HCT116 (cell line): ENCODE results near the gene MESP2. TPM values are rescaled to one million over a fixed set of nuclear protein-coding genes. Genes with fewer than 3 reads are reported as not detected.

Source experiments
- ATAC-seq: fragments of 200-7000 bp; cut with Tn5 transposase; 2 replicates; pipeline ENCODE4 v1.9.1; 2020; ENCODE audit warnings: mild to moderate bottlenecking, moderate library complexity
- BruUV-seq: library from RNA; stranded (reverse); fragments of 400-500 nt; replicated peaks from 2 replicates; lab custom pipeline; 2021; lab: Mats Ljungman, UMichigan
- CTCF ChIA-PET: fragments of 300-600 bp; sonication (Branson Sonifier 250); formaldehyde crosslinking; loops from one replicate; lab custom pipeline; 2021; ENCODE audit warnings: antibody characterized with exemption; lab: Charles Lee
- POLR2A ChIA-PET: fragments of 300-600, 350-600 bp; sonication (Branson Sonifier 250); formaldehyde crosslinking; loops from one replicate; lab custom pipeline; 2021; ENCODE audit warnings: antibody characterized with exemption; lab: Charles Lee
- RAD21 ChIA-PET, 2 experiments: fragments of 300-600 bp; sonication (Branson Sonifier 250); formaldehyde crosslinking; loops; one replicate each; lab custom pipeline; 2023; ENCODE audit warnings: low total read pairs in 2 of 2; ENCODE audit not compliant: uncharacterized antibody in 2 of 2, unreplicated experiment in 2 of 2, low non-redundant PET in 1 of 2; lab: Charles Lee
- DNase-seq: peaks from one replicate; pipeline ENCODE4 v3.0.0-alpha.2; 2010; ENCODE audit warnings: low read depth, low spot score
- H2AFZ ChIP-seq: fragments of 200-600 bp; shearing (Covaris generic), sonication (generic); 2 replicates; pipeline ENCODE4 v1.6.1; 2017; ENCODE audit warnings: low read depth, mixed run types, mixed read lengths, antibody characterized with exemption, low read length; ENCODE audit not compliant: poor library complexity, severe bottlenecking
- H3K27ac ChIP-seq: 2 replicates; pipeline ENCODE4 v1.5.1; 2012; ENCODE audit warnings: low read depth, low read length
- H3K27me3 ChIP-seq: fragments of 200-600 bp; sonication (generic); 2 replicates; pipeline ENCODE4 v1.6.1; 2016; ENCODE audit warnings: mixed run types, low read length, mixed read lengths; ENCODE audit not compliant: insufficient read depth
- H3K36me3 ChIP-seq, 2 experiments: fragments of 200-500 bp in 1 of 2; fragments of 200-600 bp in 1 of 2; sonication (Bioruptor generic) in 1 of 2; sonication (generic) in 1 of 2; 2 replicates each; pipeline versions ENCODE4 v1.5.1 to v1.6.1; 2014 to 2016; ENCODE audit warnings: low read length in 2 of 2, inconsistent platforms in 1 of 2, mixed read lengths in 1 of 2, mixed run types in 1 of 2; ENCODE audit not compliant: insufficient read depth in 2 of 2, control insufficient read depth in 1 of 2
- H3K4me1 ChIP-seq, 2 experiments: fragments of 200-600 bp in 1 of 2; sonication (generic) in 1 of 2; 2 replicates each; pipeline versions ENCODE4 v1.5.1 to v1.6.1; 2012 to 2017; ENCODE audit warnings: low read length in 2 of 2, inconsistent platforms in 1 of 2, mild to moderate bottlenecking in 1 of 2, mixed read lengths in 1 of 2, mixed run types in 1 of 2, moderate library complexity in 1 of 2; ENCODE audit not compliant: insufficient read depth in 2 of 2, control insufficient read depth in 1 of 2
- H3K4me2 ChIP-seq: fragments of 200-600 bp; sonication (generic); 2 replicates; pipeline ENCODE4 v1.6.1; 2017; ENCODE audit warnings: mixed run types, low read length, mixed read lengths
- H3K4me3 ChIP-seq, 2 experiments: fragments of 200-600 bp in 1 of 2; sonication (generic) in 1 of 2; replicated peaks in 1 of 2; 2 replicates each; pipeline ENCODE4 v1.5.1; 2011 to 2016; ENCODE audit warnings: low read length in 2 of 2, control low read depth in 1 of 2, low read depth in 1 of 2, mild to moderate bottlenecking in 1 of 2, mixed read lengths in 1 of 2, mixed run types in 1 of 2
- H3K79me2 ChIP-seq: fragments of 200-600 bp; sonication (generic); 2 replicates; pipeline ENCODE4 v1.6.1; 2017; ENCODE audit warnings: mild to moderate bottlenecking, mixed run types, low read length, moderate library complexity, mixed read lengths; ENCODE audit not compliant: insufficient read depth
- H3K9ac ChIP-seq: fragments of 200-600 bp; sonication (generic); 2 replicates; pipeline ENCODE4 v1.6.1; 2016; ENCODE audit warnings: low read length, mixed read lengths
- H3K9me2 ChIP-seq: fragments of 200-600 bp; sonication (generic), shearing (Covaris generic); 2 replicates; pipeline ENCODE4 v1.6.1; 2017; ENCODE audit warnings: mixed run types, mild to moderate bottlenecking, moderate library complexity; ENCODE audit not compliant: insufficient read depth
- H3K9me3 ChIP-seq, 2 experiments: fragments of 200-500 bp in 1 of 2; fragments of 200-600 bp in 1 of 2; sonication (Bioruptor generic) in 1 of 2; sonication (generic) in 1 of 2; 2 replicates each; pipeline ENCODE4 v1.6.1; 2014 to 2017; ENCODE audit warnings: low read length in 2 of 2, mixed read lengths in 2 of 2, inconsistent platforms in 1 of 2, low read depth in 1 of 2, mild to moderate bottlenecking in 1 of 2, mixed run types in 1 of 2, moderate library complexity in 1 of 2; ENCODE audit not compliant: control insufficient read depth in 1 of 2, insufficient read depth in 1 of 2
- H4K20me1 ChIP-seq: fragments of 200-600 bp; sonication (generic), shearing (Covaris generic); 2 replicates; pipeline ENCODE4 v1.6.1; 2017; ENCODE audit warnings: mixed run types, mild to moderate bottlenecking, moderate library complexity; ENCODE audit not compliant: insufficient read depth
- CBX3 ChIP-seq: IDR thresholded peaks from 2 replicates; pipeline ENCODE4 v1.6.1; 2012; ENCODE audit warnings: low read depth
- CTCF ChIP-seq, 3 experiments: fragments of 200-600 bp in 1 of 3; sonication (generic) in 1 of 3; IDR thresholded peaks in 2 of 3; conservative IDR thresholded peaks in 1 of 3; 2 replicates each; pipeline ENCODE4 v1.5.1; 2012 to 2017; ENCODE audit warnings: low read depth in 2 of 3, low read length in 2 of 3, antibody characterized with exemption in 1 of 3, borderline replicate concordance in 1 of 3, control low read depth in 1 of 3, mild to moderate bottlenecking in 1 of 3, mixed read lengths in 1 of 3, mixed run types in 1 of 3, moderate library complexity in 1 of 3; ENCODE audit not compliant: insufficient read depth in 1 of 3
- EGR1 ChIP-seq: IDR thresholded peaks from 2 replicates; pipeline ENCODE4 v1.6.1; 2012; ENCODE audit warnings: low read depth
- ELF1 ChIP-seq: IDR thresholded peaks from 2 replicates; pipeline ENCODE4 v1.6.1; 2012; ENCODE audit warnings: low read depth, borderline replicate concordance
- EZH2phosphoT487 ChIP-seq: fragments of 200-600 bp; IDR thresholded peaks from 2 replicates; pipeline ENCODE4 v1.6.1; 2018; ENCODE audit warnings: antibody characterized with exemption, borderline replicate concordance
- FOSL1 ChIP-seq: IDR thresholded peaks from 2 replicates; pipeline ENCODE4 v1.6.1; 2012; ENCODE audit warnings: low read depth
- POLR2AphosphoS5 ChIP-seq: IDR thresholded peaks from 2 replicates; pipeline ENCODE4 v1.6.1; 2011; ENCODE audit warnings: mild to moderate bottlenecking, low read depth, low read length, moderate library complexity
- RAD21 ChIP-seq: IDR thresholded peaks from 2 replicates; pipeline ENCODE4 v1.6.1; 2012; ENCODE audit warnings: low read depth, mild to moderate bottlenecking
- YY1 ChIP-seq: IDR thresholded peaks from 2 replicates; pipeline ENCODE4 v1.6.1; 2011; ENCODE audit warnings: low read length, low read depth, moderate library complexity, mild to moderate bottlenecking; ENCODE audit not compliant: insufficient replicate concordance; ENCODE audit errors: extremely low read depth
- ZNF274 ChIP-seq: fragments of 200-500 bp; sonication (Bioruptor generic); IDR thresholded peaks from 2 replicates; pipeline ENCODE4 v1.6.1; 2014; ENCODE audit warnings: mild to moderate bottlenecking, low read depth, low read length, inconsistent platforms
- intact Hi-C: fragments of 100-400 bp; cut with micrococcal nuclease; formaldehyde crosslinking; loops from 2 replicates; pipeline ENCODE4 v1.10.0; 2022
- total RNA-seq: library from RNA; stranded (reverse); gene quantifications from one replicate; pipeline ENCODE4 v1.2.1, GENCODE V29; 2021; ENCODE audit not compliant: unreplicated experiment
- TF ChIP-seq, protein P1 (sequence below): IDR thresholded peaks from 2 replicates; pipeline ENCODE4 v1.6.1; 2012
- TF ChIP-seq, protein P2 (sequence below): IDR thresholded peaks from 2 replicates; pipeline ENCODE4 v1.6.1; 2011; ENCODE audit warnings: mild to moderate bottlenecking, low read length, moderate library complexity; ENCODE audit not compliant: insufficient replicate concordance; ENCODE audit errors: extremely low read depth
- TF ChIP-seq, protein P3 (sequence below): IDR thresholded peaks from 2 replicates; pipeline ENCODE4 v1.6.1; 2012
- TF ChIP-seq, protein P4 (sequence below): IDR thresholded peaks from 2 replicates; pipeline ENCODE4 v1.6.1; 2012; ENCODE audit warnings: low read depth

The MESP2 gene
- total RNA-seq, 1 experiment from 2014 or later, result 0.20 TPM

DNA sequence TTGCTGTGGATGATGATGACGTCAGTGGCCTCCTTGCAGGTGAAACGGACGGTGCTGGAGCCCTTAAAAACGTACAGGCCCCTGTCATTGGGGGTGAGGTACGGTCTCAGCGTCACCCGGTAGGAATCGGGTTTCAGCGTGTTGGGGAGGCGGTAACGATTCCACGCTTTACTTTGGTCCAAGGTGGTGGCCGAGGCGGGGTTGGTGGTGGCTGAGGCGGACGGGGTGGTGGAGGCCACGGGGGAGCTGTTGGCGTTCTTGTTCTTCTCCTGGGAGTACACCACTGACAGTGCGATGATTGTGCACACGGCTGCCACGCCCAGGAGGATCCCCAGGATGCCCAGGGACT is 30.1 kb downstream of the MESP2 start:
- H3K79me2 ChIP-seq, result no peaks in the 10 kb centered on the region
- no peak overlapping the region for H2AFZ ChIP-seq
- no TSS peak for BruUV-seq
- H3K4me1 ChIP-seq, result peaks cover 0 to 9% of the 10 kb centered on the region in 2 experiments; a peak in 1 of 4 replicates
- ATAC-seq (no peak), DNase-seq (no peak)
- TF ChIP-seq, protein P1, sequence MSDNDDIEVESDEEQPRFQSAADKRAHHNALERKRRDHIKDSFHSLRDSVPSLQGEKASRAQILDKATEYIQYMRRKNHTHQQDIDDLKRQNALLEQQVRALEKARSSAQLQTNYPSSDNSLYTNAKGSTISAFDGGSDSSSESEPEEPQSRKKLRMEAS, result no peak
- TF ChIP-seq, protein P2, sequence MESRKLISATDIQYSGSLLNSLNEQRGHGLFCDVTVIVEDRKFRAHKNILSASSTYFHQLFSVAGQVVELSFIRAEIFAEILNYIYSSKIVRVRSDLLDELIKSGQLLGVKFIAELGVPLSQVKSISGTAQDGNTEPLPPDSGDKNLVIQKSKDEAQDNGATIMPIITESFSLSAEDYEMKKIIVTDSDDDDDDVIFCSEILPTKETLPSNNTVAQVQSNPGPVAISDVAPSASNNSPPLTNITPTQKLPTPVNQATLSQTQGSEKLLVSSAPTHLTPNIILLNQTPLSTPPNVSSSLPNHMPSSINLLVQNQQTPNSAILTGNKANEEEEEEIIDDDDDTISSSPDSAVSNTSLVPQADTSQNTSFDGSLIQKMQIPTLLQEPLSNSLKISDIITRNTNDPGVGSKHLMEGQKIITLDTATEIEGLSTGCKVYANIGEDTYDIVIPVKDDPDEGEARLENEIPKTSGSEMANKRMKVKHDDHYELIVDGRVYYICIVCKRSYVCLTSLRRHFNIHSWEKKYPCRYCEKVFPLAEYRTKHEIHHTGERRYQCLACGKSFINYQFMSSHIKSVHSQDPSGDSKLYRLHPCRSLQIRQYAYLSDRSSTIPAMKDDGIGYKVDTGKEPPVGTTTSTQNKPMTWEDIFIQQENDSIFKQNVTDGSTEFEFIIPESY, result no peak
- TF ChIP-seq YY1 (no peak), CTCF (IDR thresholded peaks at IDR 0.05 in 2 of 3, conservative IDR thresholded peaks at IDR 0.05 in 1 of 3; ENCODE audit: borderline replicate concordance in 1 of 3, insufficient read depth in 1 of 3, low read depth in 2 of 3, low read length in 2 of 3) (no peak), POLR2AphosphoS5 (no peak), CBX3 (no peak), EZH2phosphoT487 (no peak), ZNF274 (no peak), RAD21 (no peak), EGR1 (no peak), ELF1 (no peak), FOSL1 (no peak)
- TF ChIP-seq, protein P3, sequence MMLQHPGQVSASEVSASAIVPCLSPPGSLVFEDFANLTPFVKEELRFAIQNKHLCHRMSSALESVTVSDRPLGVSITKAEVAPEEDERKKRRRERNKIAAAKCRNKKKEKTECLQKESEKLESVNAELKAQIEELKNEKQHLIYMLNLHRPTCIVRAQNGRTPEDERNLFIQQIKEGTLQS, result no peak
- TF ChIP-seq, protein P4, sequence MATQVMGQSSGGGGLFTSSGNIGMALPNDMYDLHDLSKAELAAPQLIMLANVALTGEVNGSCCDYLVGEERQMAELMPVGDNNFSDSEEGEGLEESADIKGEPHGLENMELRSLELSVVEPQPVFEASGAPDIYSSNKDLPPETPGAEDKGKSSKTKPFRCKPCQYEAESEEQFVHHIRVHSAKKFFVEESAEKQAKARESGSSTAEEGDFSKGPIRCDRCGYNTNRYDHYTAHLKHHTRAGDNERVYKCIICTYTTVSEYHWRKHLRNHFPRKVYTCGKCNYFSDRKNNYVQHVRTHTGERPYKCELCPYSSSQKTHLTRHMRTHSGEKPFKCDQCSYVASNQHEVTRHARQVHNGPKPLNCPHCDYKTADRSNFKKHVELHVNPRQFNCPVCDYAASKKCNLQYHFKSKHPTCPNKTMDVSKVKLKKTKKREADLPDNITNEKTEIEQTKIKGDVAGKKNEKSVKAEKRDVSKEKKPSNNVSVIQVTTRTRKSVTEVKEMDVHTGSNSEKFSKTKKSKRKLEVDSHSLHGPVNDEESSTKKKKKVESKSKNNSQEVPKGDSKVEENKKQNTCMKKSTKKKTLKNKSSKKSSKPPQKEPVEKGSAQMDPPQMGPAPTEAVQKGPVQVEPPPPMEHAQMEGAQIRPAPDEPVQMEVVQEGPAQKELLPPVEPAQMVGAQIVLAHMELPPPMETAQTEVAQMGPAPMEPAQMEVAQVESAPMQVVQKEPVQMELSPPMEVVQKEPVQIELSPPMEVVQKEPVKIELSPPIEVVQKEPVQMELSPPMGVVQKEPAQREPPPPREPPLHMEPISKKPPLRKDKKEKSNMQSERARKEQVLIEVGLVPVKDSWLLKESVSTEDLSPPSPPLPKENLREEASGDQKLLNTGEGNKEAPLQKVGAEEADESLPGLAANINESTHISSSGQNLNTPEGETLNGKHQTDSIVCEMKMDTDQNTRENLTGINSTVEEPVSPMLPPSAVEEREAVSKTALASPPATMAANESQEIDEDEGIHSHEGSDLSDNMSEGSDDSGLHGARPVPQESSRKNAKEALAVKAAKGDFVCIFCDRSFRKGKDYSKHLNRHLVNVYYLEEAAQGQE, result no peak
- H4K20me1 ChIP-seq, result no peaks in the 10 kb centered on the region
- ChIA-PET POLR2A (no interaction called here), RAD21 (no interaction called here), CTCF (no interaction called here)
- no peaks in the 10 kb centered on the region for H3K9me3 ChIP-seq
- intact Hi-C loops, result no loop called here
- no peak overlapping the region for H3K4me3 ChIP-seq
- no peak overlapping the region for H3K27ac ChIP-seq
- no peak overlapping the region for H3K4me2 ChIP-seq
- H3K9me2 ChIP-seq, result no peaks in the 10 kb centered on the region
- H3K27me3 ChIP-seq, result no peaks in the 10 kb centered on the region
- no peak overlapping the region for H3K9ac ChIP-seq
- no peaks in the 10 kb centered on the region for H3K36me3 ChIP-seq
